GM12892 (cell line): ENCODE measurements around the gene PHOSPHO2.

Experiments
- POLR2AphosphoS5 ChIP-seq: IDR thresholded peaks from 2 replicates; pipeline ENCODE4 v1.6.1; 2011; ENCODE audit warnings: low read depth, low read length, control low read depth
- TAF1 ChIP-seq: IDR thresholded peaks from 2 replicates; pipeline ENCODE4 v1.6.1; 2011; ENCODE audit warnings: low read depth, mild to moderate bottlenecking, control low read depth, low read length, borderline replicate concordance

DNA sequence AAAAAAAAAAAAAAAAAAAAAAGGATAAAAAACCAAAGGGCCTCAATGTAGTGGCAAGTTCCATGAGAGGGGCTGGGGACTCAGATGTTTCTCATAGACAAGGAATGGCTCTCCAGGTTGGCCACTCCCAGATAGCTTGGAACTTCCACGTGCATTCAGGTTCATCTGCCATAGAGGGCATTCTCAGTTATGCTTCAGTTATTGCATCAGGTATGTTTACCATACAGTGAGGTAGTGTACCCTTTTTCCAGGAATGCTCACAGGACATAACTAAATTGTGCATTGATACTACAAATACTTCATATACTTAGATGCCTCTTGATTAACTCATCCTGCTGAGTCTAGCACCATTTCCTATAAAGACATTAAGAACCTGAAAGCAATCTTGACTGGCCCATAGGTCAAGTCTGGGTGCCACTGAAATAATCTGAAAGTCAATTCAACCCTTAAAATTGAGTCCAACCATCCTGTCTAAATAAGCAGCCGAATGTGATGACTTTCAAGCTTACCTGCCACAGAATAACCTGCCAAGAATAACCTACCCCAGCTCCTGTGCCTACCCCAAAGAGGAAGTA, 24.7 kb downstream of the PHOSPHO2 start:
- TF ChIP-seq POLR2AphosphoS5 = no peak
- no peak for TF ChIP-seq TAF1
